GM23338 (cell line): ENCODE data around the gene PGS1.

Source experiments
- CREB1 ChIP-seq: fragments of 250-450 bp; sonication (Bioruptor Pico); IDR thresholded peaks from 2 replicates; pipeline ENCODE4 v1.5.0; 2020; ENCODE audit warnings: low read depth, mild to moderate bottlenecking, moderate library complexity
- EZH2 ChIP-seq: fragments of 200-600 bp; sonication (generic); IDR thresholded peaks from one replicate; pipeline ENCODE4 v1.8.0; 2017; ENCODE audit warnings: antibody characterized with exemption, mild to moderate bottlenecking, low read depth; ENCODE audit not compliant: unreplicated experiment
- POLR2AphosphoS5 ChIP-seq: IDR thresholded peaks from 2 replicates; pipeline ENCODE4 v1.6.1; 2016; ENCODE audit warnings: antibody characterized with exemption, low read depth
- STAT1 ChIP-seq: IDR thresholded peaks from one replicate; pipeline ENCODE4 v1.6.1; 2016; ENCODE audit warnings: antibody characterized with exemption; ENCODE audit not compliant: unreplicated experiment
- TF ChIP-seq, protein P1 (sequence below), 2 experiments: fragments of 200-600 bp in 1 of 2; sonication (generic) in 1 of 2; conservative IDR thresholded peaks; 2 replicates each; pipeline versions ENCODE4 v1.5.1 to v1.6.1; 2016 to 2017; ENCODE audit warnings: antibody characterized with exemption in 2 of 2, low read depth in 2 of 2, mild to moderate bottlenecking in 2 of 2, moderate library complexity in 1 of 2
- TF ChIP-seq, protein P2 (sequence below): fragments of 250-450 bp; sonication (Bioruptor Pico); IDR thresholded peaks from 2 replicates; pipeline ENCODE4 v1.5.0; 2020; ENCODE audit warnings: mild to moderate bottlenecking, moderate library complexity
- TF ChIP-seq, protein P3 (sequence below): IDR thresholded peaks from one replicate; pipeline ENCODE4 v1.6.1; 2018; ENCODE audit warnings: antibody characterized with exemption; ENCODE audit not compliant: unreplicated experiment

DNA sequence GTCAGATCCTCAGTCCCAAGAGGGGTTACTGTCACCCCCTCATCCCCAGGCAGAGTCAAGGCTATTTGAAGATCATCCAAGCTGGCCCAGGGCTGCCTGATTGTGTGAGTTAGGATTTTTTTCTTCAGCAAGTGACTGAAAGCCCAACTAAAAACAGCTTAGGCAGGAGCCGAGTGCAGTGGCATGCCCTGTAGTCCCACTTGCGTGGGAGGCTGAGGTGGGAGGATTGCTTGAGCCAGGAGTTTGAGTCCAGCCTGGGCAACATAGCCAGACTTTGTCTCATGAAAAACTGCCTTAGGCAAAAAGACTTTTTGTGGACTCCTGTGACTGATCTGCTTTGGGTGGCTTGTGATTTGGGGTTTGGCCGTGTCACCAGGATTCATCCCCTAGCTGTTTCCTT is 19.9 kb downstream of the PGS1 start:
- TF ChIP-seq, protein P1, sequence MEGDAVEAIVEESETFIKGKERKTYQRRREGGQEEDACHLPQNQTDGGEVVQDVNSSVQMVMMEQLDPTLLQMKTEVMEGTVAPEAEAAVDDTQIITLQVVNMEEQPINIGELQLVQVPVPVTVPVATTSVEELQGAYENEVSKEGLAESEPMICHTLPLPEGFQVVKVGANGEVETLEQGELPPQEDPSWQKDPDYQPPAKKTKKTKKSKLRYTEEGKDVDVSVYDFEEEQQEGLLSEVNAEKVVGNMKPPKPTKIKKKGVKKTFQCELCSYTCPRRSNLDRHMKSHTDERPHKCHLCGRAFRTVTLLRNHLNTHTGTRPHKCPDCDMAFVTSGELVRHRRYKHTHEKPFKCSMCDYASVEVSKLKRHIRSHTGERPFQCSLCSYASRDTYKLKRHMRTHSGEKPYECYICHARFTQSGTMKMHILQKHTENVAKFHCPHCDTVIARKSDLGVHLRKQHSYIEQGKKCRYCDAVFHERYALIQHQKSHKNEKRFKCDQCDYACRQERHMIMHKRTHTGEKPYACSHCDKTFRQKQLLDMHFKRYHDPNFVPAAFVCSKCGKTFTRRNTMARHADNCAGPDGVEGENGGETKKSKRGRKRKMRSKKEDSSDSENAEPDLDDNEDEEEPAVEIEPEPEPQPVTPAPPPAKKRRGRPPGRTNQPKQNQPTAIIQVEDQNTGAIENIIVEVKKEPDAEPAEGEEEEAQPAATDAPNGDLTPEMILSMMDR (conservative IDR thresholded peaks at IDR 0.05; ENCODE audit: low read depth in 2 of 2) = no peak
- TF ChIP-seq EZH2 = no peak
- TF ChIP-seq POLR2AphosphoS5 = no peak
- no peak for TF ChIP-seq CREB1 (CRISPR knock-in tag)
- TF ChIP-seq, protein P2, sequence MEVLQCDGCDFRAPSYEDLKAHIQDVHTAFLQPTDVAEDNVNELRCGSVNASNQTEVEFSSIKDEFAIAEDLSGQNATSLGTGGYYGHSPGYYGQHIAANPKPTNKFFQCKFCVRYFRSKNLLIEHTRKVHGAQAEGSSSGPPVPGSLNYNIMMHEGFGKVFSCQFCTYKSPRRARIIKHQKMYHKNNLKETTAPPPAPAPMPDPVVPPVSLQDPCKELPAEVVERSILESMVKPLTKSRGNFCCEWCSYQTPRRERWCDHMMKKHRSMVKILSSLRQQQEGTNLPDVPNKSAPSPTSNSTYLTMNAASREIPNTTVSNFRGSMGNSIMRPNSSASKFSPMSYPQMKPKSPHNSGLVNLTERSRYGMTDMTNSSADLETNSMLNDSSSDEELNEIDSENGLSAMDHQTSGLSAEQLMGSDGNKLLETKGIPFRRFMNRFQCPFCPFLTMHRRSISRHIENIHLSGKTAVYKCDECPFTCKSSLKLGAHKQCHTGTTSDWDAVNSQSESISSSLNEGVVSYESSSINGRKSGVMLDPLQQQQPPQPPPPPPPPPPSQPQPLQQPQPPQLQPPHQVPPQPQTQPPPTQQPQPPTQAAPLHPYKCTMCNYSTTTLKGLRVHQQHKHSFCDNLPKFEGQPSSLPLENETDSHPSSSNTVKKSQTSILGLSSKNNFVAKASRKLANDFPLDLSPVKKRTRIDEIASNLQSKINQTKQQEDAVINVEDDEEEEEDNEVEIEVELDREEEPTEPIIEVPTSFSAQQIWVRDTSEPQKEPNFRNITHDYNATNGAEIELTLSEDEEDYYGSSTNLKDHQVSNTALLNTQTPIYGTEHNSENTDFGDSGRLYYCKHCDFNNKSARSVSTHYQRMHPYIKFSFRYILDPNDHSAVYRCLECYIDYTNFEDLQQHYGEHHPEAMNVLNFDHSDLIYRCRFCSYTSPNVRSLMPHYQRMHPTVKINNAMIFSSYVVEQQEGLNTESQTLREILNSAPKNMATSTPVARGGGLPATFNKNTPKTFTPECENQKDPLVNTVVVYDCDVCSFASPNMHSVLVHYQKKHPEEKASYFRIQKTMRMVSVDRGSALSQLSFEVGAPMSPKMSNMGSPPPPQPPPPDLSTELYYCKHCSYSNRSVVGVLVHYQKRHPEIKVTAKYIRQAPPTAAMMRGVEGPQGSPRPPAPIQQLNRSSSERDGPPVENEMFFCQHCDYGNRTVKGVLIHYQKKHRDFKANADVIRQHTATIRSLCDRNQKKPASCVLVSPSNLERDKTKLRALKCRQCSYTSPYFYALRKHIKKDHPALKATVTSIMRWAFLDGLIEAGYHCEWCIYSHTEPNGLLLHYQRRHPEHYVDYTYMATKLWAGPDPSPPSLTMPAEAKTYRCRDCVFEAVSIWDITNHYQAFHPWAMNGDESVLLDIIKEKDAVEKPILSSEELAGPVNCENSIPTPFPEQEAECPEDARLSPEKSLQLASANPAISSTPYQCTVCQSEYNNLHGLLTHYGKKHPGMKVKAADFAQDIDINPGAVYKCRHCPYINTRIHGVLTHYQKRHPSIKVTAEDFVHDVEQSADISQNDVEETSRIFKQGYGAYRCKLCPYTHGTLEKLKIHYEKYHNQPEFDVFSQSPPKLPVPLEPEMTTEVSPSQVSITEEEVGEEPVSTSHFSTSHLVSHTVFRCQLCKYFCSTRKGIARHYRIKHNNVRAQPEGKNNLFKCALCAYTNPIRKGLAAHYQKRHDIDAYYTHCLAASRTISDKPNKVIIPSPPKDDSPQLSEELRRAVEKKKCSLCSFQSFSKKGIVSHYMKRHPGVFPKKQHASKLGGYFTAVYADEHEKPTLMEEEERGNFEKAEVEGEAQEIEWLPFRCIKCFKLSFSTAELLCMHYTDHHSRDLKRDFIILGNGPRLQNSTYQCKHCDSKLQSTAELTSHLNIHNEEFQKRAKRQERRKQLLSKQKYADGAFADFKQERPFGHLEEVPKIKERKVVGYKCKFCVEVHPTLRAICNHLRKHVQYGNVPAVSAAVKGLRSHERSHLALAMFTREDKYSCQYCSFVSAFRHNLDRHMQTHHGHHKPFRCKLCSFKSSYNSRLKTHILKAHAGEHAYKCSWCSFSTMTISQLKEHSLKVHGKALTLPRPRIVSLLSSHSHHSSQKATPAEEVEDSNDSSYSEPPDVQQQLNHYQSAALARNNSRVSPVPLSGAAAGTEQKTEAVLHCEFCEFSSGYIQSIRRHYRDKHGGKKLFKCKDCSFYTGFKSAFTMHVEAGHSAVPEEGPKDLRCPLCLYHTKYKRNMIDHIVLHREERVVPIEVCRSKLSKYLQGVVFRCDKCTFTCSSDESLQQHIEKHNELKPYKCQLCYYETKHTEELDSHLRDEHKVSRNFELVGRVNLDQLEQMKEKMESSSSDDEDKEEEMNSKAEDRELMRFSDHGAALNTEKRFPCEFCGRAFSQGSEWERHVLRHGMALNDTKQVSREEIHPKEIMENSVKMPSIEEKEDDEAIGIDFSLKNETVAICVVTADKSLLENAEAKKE (CRISPR knock-in tag) = no peak
- TF ChIP-seq STAT1 = no peak
- TF ChIP-seq, protein P3, sequence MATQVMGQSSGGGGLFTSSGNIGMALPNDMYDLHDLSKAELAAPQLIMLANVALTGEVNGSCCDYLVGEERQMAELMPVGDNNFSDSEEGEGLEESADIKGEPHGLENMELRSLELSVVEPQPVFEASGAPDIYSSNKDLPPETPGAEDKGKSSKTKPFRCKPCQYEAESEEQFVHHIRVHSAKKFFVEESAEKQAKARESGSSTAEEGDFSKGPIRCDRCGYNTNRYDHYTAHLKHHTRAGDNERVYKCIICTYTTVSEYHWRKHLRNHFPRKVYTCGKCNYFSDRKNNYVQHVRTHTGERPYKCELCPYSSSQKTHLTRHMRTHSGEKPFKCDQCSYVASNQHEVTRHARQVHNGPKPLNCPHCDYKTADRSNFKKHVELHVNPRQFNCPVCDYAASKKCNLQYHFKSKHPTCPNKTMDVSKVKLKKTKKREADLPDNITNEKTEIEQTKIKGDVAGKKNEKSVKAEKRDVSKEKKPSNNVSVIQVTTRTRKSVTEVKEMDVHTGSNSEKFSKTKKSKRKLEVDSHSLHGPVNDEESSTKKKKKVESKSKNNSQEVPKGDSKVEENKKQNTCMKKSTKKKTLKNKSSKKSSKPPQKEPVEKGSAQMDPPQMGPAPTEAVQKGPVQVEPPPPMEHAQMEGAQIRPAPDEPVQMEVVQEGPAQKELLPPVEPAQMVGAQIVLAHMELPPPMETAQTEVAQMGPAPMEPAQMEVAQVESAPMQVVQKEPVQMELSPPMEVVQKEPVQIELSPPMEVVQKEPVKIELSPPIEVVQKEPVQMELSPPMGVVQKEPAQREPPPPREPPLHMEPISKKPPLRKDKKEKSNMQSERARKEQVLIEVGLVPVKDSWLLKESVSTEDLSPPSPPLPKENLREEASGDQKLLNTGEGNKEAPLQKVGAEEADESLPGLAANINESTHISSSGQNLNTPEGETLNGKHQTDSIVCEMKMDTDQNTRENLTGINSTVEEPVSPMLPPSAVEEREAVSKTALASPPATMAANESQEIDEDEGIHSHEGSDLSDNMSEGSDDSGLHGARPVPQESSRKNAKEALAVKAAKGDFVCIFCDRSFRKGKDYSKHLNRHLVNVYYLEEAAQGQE = no peak
